Kidney (tissue), 14 donors: Measurements from ENCODE around the gene CLMN. TPM values are rescaled to one million over a fixed set of nuclear protein-coding genes. Genes with fewer than 3 reads are reported as not detected.

Experiments used
- DNase-seq, 5 donors: peaks; one replicate each; pipeline ENCODE4 v3.0.0-alpha.2; 2013 to 2020
- FAIRE-seq: peaks from 2 replicates; lab custom pipeline; 2012; peaks lifted over from hg19 to GRCh38; lab: Jason Lieb, UNC
- H3K27ac ChIP-seq, 2 donors: one replicate each; pipeline ENCODE4 v1.7.0; 2013; ENCODE audit warnings: low read depth in 2 of 2, low read length in 2 of 2, inconsistent platforms in 1 of 2
- H3K27me3 ChIP-seq: one replicate; pipeline ENCODE4 v1.7.1; 2013; ENCODE audit warnings: low read length, inconsistent platforms; ENCODE audit not compliant: control insufficient read depth, insufficient read depth
- H3K36me3 ChIP-seq, 3 donors: one replicate each; pipeline versions ENCODE4 v1.7.0 to v1.7.1; 2013; ENCODE audit warnings: low read length in 3 of 3, control low read depth in 1 of 3, inconsistent platforms in 1 of 3; ENCODE audit not compliant: insufficient read depth in 3 of 3, control insufficient read depth in 2 of 3
- H3K4me1 ChIP-seq, 3 donors: one replicate each; pipeline versions ENCODE4 v1.7.0 to v1.7.1; 2013; ENCODE audit warnings: low read length in 3 of 3, inconsistent platforms in 1 of 3, low read depth in 1 of 3; ENCODE audit not compliant: control insufficient read depth in 2 of 3, insufficient read depth in 2 of 3
- H3K4me3 ChIP-seq, 3 donors: one replicate each; pipeline versions ENCODE4 v1.7.0 to v1.8.1; 2013; ENCODE audit warnings: low read length in 3 of 3, control low read depth in 1 of 3, inconsistent platforms in 1 of 3
- H3K9ac ChIP-seq, 3 donors: one replicate each; pipeline versions ENCODE4 v1.7.0 to v1.7.1; 2013; ENCODE audit warnings: low read length in 3 of 3, control low read depth in 1 of 3, inconsistent platforms in 1 of 3
- H3K9me3 ChIP-seq, 3 donors: one replicate each; pipeline versions ENCODE4 v1.7.0 to v1.7.1; 2013; ENCODE audit warnings: low read length in 3 of 3, control low read depth in 1 of 3, inconsistent platforms in 1 of 3; ENCODE audit not compliant: control insufficient read depth in 2 of 3, insufficient read depth in 1 of 3
- intact Hi-C: fragments of 100-400 bp; cut with DNase I; formaldehyde crosslinking; loops from one replicate; pipeline ENCODE4 v1.11.1; 2022
- polyA plus RNA-seq: library from polyadenylated mRNA; stranded (reverse); fragments of 350-450 nt; fragmentation: Illumina TruSeq; extraction: RNeasy Lipid Tissue Mini Kit (QIAGEN cat#74804); gene quantifications from one replicate; pipeline ENCODE4 v1.2.3, GENCODE V29; 2014; ENCODE audit warnings: low read depth, low replicate concordance; ENCODE audit not compliant: insufficient read depth
- total RNA-seq: library from RNA; stranded (reverse); fragmentation: NEBNext Ultra II Directional; extraction: Animal tissue kit (Norgen Biotek cat#: 25700); gene quantifications from one replicate; pipeline ENCODE4 v1.2.1, GENCODE V29; 2021
- TF ChIP-seq, protein P1 (sequence below): IDR thresholded peaks from 3 replicates; pipeline ENCODE4 v1.5.1; 2012; ENCODE audit warnings: mild to moderate bottlenecking, moderate library complexity, borderline replicate concordance; ENCODE audit not compliant: insufficient read depth; ENCODE audit errors: extremely low read depth
- donor health status: control.
- donor health status: control.
- donor health status: control.
- donor health status: control.
- donor health status: control.
- donor health status: DM: yes; HTN: yes; CAD: no.
- donor health status: Normal renal cell carcinoma (clear cell type).

CLMN gene
- total and polyA plus RNA-seq, 2 donors from 2014 or later: 33.1 to 151 TPM

DNA sequence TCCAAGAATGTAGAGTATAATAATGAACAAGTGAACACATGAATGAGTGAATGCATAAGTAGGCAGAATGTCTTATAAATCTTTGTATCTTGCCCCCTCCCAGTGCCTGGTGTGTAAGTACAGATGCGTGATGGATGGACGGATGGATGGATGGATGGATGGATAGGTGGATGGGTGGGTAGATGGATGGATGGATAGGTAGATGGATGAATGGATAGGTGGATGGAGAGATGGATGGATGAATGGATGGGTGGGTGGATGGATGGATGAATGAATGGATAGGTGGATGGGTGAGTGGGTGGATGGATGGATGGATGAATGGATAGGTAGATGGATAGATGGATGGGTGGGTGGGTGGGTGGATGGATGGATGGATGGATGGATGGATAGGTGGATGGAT, 74.4 kb downstream of the CLMN start:
- intact Hi-C loops: no loop called here
- no peaks in the 10 kb centered on the region for H3K9me3 ChIP-seq
- DNase-seq: peak in 1 of 5 donors; percentile 22
- H3K4me1 ChIP-seq: peaks cover 3 to 24% (median 18%) of the 10 kb centered on the region in 3 donors
- FAIRE-seq: no peak
- TF ChIP-seq, protein P1, sequence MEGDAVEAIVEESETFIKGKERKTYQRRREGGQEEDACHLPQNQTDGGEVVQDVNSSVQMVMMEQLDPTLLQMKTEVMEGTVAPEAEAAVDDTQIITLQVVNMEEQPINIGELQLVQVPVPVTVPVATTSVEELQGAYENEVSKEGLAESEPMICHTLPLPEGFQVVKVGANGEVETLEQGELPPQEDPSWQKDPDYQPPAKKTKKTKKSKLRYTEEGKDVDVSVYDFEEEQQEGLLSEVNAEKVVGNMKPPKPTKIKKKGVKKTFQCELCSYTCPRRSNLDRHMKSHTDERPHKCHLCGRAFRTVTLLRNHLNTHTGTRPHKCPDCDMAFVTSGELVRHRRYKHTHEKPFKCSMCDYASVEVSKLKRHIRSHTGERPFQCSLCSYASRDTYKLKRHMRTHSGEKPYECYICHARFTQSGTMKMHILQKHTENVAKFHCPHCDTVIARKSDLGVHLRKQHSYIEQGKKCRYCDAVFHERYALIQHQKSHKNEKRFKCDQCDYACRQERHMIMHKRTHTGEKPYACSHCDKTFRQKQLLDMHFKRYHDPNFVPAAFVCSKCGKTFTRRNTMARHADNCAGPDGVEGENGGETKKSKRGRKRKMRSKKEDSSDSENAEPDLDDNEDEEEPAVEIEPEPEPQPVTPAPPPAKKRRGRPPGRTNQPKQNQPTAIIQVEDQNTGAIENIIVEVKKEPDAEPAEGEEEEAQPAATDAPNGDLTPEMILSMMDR: no peak
- no peak overlapping the region for H3K9ac ChIP-seq
- H3K27me3 ChIP-seq: no peaks in the 10 kb centered on the region
- H3K27ac ChIP-seq: no peak overlapping the region
- H3K4me3 ChIP-seq: no peak overlapping the region
- H3K36me3 ChIP-seq: no peaks in the 10 kb centered on the region

DNA sequence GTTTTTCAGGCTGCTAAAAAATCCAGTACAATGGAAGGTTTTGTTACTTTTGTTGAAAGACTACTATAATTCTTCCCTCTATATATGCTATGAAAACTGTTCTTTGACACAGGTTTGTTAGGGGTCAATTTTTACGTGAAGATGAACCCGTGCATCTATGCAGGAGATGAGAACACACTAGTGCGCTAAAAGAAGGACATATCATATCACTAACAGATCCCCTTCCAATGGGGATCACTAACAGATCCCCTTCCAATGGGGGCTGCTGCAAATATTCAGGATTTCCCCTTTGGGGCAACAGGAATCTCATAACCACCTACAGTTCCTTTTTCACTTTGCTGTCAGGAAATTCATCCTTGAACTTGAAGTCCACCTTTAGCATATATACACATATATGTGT, 75.1 kb downstream of the CLMN start:
- peaks cover 3 to 27% (median 21%) of the 10 kb centered on the region in 3 donors for H3K4me1 ChIP-seq
- no peak overlapping the region for H3K27ac ChIP-seq
- no peak overlapping the region for H3K4me3 ChIP-seq
- TF ChIP-seq, protein P1: no peak
- H3K9me3 ChIP-seq: no peaks in the 10 kb centered on the region
- intact Hi-C loops: no loop called here
- H3K9ac ChIP-seq: no peak overlapping the region
- no peaks in the 10 kb centered on the region for H3K36me3 ChIP-seq
- no peaks in the 10 kb centered on the region for H3K27me3 ChIP-seq
- no peak for DNase-seq
- FAIRE-seq: no peak

DNA sequence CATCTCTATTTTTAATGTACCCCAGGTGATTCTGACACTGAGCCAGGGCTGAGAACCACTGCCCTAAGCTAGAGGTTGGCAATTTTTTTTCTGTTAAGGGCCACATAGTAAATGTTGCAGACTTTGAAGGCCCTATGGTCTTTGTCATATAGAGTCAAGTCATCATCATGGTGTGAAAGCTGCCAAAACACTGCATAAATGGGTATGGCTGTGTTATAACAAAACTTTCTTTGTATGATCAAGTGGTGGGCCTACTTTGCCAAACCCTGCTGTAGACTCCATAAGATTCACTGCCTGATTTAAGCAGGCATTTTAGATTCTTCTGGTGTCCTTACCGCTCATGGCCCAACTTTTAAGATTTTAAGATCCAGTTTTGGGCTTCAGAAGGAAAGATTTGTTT, 76.8 kb downstream of the CLMN start:
- TF ChIP-seq, protein P1: no peak
- H3K27me3 ChIP-seq: no peaks in the 10 kb centered on the region
- H3K36me3 ChIP-seq: no peaks in the 10 kb centered on the region
- intact Hi-C loops: no loop called here
- no peak overlapping the region for H3K4me3 ChIP-seq
- peaks cover 0 to 23% (median 15%) of the 10 kb centered on the region in 3 donors for H3K4me1 ChIP-seq
- no peaks in the 10 kb centered on the region for H3K9me3 ChIP-seq
- FAIRE-seq (no peak), DNase-seq (no peak)
- H3K27ac ChIP-seq: no peak overlapping the region
- no peak overlapping the region for H3K9ac ChIP-seq
